ENCODE measurements around the gene PHB1. TPM values are rescaled to one million over a fixed set of nuclear protein-coding genes. Genes with fewer than 3 reads are reported as not detected.
A peak's percentile ranks its signal among the peaks of the same experiment; 100 is the strongest.

The PHB1 gene
- 173 TPM for polyA plus RNA-seq (2013, experiment 1 of 2)
- 149 TPM for polyA plus RNA-seq (2013, experiment 2 of 2)

- Histone ChIP-seq H3K9ac (ENCODE audit: low read depth, low read length) (peak within 1 kb of the TSS; percentile 76), H3K27me3 (ENCODE audit: insufficient read depth, low read length) (no peaks in the 10 kb centered on the region), H3K4me1 (ENCODE audit: insufficient read depth, low read length) (peaks cover 5% of the 10 kb centered on the region; the same call in 1 of the 2 replicates), H3K27ac (ENCODE audit: low read depth, low read length) (no peak within 1 kb of the TSS), H3K36me3 (ENCODE audit: insufficient read depth, low read length) (peaks cover 34% of the 10 kb centered on the region), H3K9me3 (ENCODE audit: insufficient read depth, low read depth, low read length) (no peaks in the 10 kb centered on the region), H3K4me3 (ENCODE audit: low read length) (peak within 1 kb of the TSS; percentile 85)
- WGBS: under 1% methylated on average over 29 of the region's 30 CpGs
Measured at GRCh38 chr17:49414622-49415350, at the start of gene PHB1. PHB1 (minus strand) TSS chr17:49414882; CDS start chr17:49413264, 1,618 bp downstream.

DNA sequence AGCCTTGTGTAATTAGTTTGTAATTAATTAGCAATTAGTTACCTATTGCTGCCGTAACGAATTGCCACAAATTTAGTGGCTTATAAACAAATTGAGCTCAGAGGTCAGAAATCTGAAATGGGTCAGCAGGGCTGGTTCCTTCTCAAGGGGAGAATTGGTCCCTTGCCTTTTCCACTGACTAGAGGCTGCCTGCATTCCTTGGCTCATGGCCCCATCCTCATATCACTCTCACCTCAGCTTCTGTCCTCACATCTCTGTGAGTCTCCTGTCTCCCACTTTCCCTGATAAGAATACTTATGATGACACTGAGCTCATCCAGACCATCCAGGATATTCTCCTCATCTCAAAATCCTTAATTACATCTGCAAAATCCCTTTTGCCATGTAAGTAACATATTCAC is 49.4 kb upstream of the PHB1 start:
- H3K9me3 ChIP-seq (ENCODE audit: insufficient read depth, low read depth, low read length): 0 out of 2 replicates have a peak, but pooled peaks cover 7% of the 10 kb centered on the region
- no peaks in the 10 kb centered on the region for H3K36me3 ChIP-seq (ENCODE audit: insufficient read depth, low read length)
- WGBS: 73% methylated on average over 2 of the region's 2 CpGs
- peaks cover 3% of the 10 kb centered on the region; the same call in 1 of the 2 replicates for H3K4me1 ChIP-seq (ENCODE audit: insufficient read depth, low read length)
- H3K27ac ChIP-seq (ENCODE audit: low read depth, low read length): no peak overlapping the region
- H3K9ac ChIP-seq (ENCODE audit: low read depth, low read length): no peak overlapping the region
- peaks cover 9% of the 10 kb centered on the region for H3K27me3 ChIP-seq (ENCODE audit: insufficient read depth, low read length)
- H3K4me3 ChIP-seq (ENCODE audit: low read length): no peak overlapping the region

- Histone ChIP-seq H3K27me3 (ENCODE audit: insufficient read depth, low read length) (no peaks in the 10 kb centered on the region), H3K4me3 (ENCODE audit: low read length) (no peak overlapping the region), H3K36me3 (ENCODE audit: insufficient read depth, low read length) (no peaks in the 10 kb centered on the region), H3K27ac (ENCODE audit: low read depth, low read length) (no peak overlapping the region), H3K9ac (ENCODE audit: low read depth, low read length) (no peak overlapping the region), H3K4me1 (ENCODE audit: insufficient read depth, low read length) (peaks cover 3% of the 10 kb centered on the region; the same call in 1 of the 2 replicates), H3K9me3 (ENCODE audit: insufficient read depth, low read depth, low read length) (0 out of 2 replicates have a peak, but pooled peaks cover 7% of the 10 kb centered on the region)
- WGBS: 86% methylated on average over 2 of the region's 2 CpGs
Measured at GRCh38 chr17:49461580-49461979, 46.9 kb upstream of the PHB1 start.

- Histone ChIP-seq H3K4me3 (ENCODE audit: low read length) (no peak overlapping the region), H3K27ac (ENCODE audit: low read depth, low read length) (no peak overlapping the region), H3K9ac (ENCODE audit: low read depth, low read length) (no peak overlapping the region), H3K36me3 (ENCODE audit: insufficient read depth, low read length) (no peaks in the 10 kb centered on the region), H3K9me3 (ENCODE audit: insufficient read depth, low read depth, low read length) (0 out of 2 replicates have a peak, but pooled peaks cover 7% of the 10 kb centered on the region), H3K4me1 (ENCODE audit: insufficient read depth, low read length) (peaks cover 8% of the 10 kb centered on the region), H3K27me3 (ENCODE audit: insufficient read depth, low read length) (no peaks in the 10 kb centered on the region)
- WGBS: 85% methylated on average over 7 of the region's 7 CpGs
Measured at GRCh38 chr17:49460401-49460800, 45.7 kb upstream of the PHB1 start.

GRCh38 chr17:49459401-49459984 is 44.8 kb upstream of the PHB1 start:
- Histone ChIP-seq H3K4me1 (ENCODE audit: insufficient read depth, low read length) (peaks cover 17% of the 10 kb centered on the region), H3K27me3 (ENCODE audit: insufficient read depth, low read length) (no peaks in the 10 kb centered on the region), H3K9me3 (ENCODE audit: insufficient read depth, low read depth, low read length) (0 out of 2 replicates have a peak, but pooled peaks cover 7% of the 10 kb centered on the region), H3K4me3 (ENCODE audit: low read length) (no peak overlapping the region), H3K9ac (ENCODE audit: low read depth, low read length) (no peak overlapping the region), H3K27ac (ENCODE audit: low read depth, low read length) (no peak overlapping the region), H3K36me3 (ENCODE audit: insufficient read depth, low read length) (no peaks in the 10 kb centered on the region)
- 29% methylated on average over 7 of the region's 7 CpGs for WGBS

DNA sequence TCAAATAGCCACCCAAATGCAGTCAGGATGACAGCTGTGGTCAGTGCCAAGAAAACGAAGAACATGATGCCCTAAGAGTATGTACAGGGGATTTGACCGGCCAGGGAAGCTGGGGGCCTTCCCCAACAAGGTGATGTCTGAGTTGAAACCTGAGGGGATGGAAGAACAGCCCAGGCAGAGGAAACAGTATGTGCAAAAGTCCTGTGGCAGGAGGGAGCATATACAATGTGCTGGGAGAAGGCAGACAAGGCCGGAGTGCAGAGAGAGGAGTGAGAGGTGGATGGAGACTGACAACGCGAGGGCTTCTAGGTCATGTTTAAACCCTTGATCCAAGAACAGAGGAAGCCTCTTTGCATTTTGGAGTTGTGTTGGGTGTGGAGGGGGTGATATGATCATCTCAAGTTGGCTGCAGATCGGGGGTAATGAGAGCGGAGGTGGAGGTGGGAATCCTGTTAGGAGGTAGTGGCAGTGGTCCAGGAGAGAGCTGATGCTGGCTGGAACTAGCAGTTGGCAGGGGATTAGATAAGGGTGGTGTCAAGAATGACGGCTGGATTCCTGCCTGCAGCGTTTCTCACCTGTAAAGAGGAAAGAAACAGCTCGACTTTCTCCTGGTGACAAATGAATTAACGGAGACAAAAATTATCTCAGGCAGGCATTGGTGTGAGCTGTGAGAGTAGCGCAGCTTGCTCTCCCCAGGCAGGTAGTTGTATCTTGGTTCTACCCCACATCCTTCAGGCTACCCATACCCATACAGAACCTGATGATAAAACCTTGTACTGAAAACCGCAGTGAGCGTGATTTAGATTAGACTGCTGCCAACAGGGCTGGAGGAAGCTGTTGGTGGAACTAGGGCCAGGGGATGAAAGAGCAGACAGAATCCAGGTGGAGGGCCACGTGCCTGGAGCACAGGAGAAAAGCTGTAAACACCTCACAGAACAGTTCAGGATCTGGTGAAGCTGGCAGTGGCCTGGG is 43.2 kb upstream of the PHB1 start:
- WGBS: 86% methylated on average over 15 of the region's 15 CpGs
- peaks cover 24% of the 10 kb centered on the region for H3K4me1 ChIP-seq (ENCODE audit: insufficient read depth, low read length)
- no peaks in the 10 kb centered on the region for H3K9me3 ChIP-seq (ENCODE audit: insufficient read depth, low read depth, low read length)
- no peak overlapping the region for H3K27ac ChIP-seq (ENCODE audit: low read depth, low read length)
- H3K27me3 ChIP-seq (ENCODE audit: insufficient read depth, low read length): no peaks in the 10 kb centered on the region
- no peaks in the 10 kb centered on the region for H3K36me3 ChIP-seq (ENCODE audit: insufficient read depth, low read length)
- H3K4me3 ChIP-seq (ENCODE audit: low read length): no peak overlapping the region
- no peak overlapping the region for H3K9ac ChIP-seq (ENCODE audit: low read depth, low read length)

GRCh38 chr17:49456183-49456965 is 41.7 kb upstream of the PHB1 start:
- H3K27me3 ChIP-seq (ENCODE audit: insufficient read depth, low read length): no peaks in the 10 kb centered on the region
- WGBS: 68% methylated on average over 5 of the region's 5 CpGs
- peaks cover 24% of the 10 kb centered on the region for H3K4me1 ChIP-seq (ENCODE audit: insufficient read depth, low read length)

DNA sequence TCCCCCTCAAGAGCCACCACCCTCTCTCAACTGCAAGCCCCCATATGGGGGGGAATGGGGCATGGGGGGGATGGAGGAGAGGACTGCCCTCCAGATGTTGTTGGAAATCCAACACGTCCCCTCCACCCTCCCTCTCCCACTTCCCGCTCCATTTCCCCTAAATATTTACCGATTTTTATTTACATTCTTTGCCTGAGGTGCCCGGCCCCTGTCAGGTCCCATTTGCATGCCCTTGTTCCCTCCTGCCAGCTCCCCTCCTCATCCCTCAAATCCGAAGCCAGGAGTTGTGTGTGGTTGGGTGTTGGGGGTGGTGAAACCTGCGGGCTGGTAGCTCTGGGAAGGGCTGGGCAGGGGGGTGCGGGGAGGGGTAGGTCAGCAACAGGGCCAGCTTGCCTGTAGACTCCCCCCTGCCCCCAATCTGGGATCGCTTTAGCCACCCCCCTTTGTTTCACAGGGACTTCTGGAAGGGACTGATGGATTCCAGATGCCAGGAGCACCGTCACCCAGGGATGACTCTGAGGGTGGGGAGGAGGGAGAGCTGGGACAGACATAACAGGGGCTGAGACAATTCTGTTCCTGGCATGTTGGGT is 40.7 kb upstream of the PHB1 start:
- 54% methylated on average over 6 of the region's 9 CpGs for WGBS
- no peaks in the 10 kb centered on the region for H3K27me3 ChIP-seq (ENCODE audit: insufficient read depth, low read length)

More at GRCh38 chr17:49456183-49456965, 41.7 kb upstream of the PHB1 start:
- no peaks in the 10 kb centered on the region for H3K36me3 ChIP-seq (ENCODE audit: insufficient read depth, low read length)
- no peak overlapping the region for H3K4me3 ChIP-seq (ENCODE audit: low read length)
- no peaks in the 10 kb centered on the region for H3K9me3 ChIP-seq (ENCODE audit: insufficient read depth, low read depth, low read length)
- H3K9ac ChIP-seq (ENCODE audit: low read depth, low read length): no peak overlapping the region
- H3K27ac ChIP-seq (ENCODE audit: low read depth, low read length): no peak overlapping the region

GRCh38 chr17:49454050-49454449 is 39.4 kb upstream of the PHB1 start:
- no peaks in the 10 kb centered on the region for H3K36me3 ChIP-seq (ENCODE audit: insufficient read depth, low read length)
- H3K9me3 ChIP-seq (ENCODE audit: insufficient read depth, low read depth, low read length): no peaks in the 10 kb centered on the region
- H3K9ac ChIP-seq (ENCODE audit: low read depth, low read length): no peak overlapping the region
- H3K27me3 ChIP-seq (ENCODE audit: insufficient read depth, low read length): no peaks in the 10 kb centered on the region
- H3K4me1 ChIP-seq (ENCODE audit: insufficient read depth, low read length): peaks cover 21% of the 10 kb centered on the region
- H3K4me3 ChIP-seq (ENCODE audit: low read length): no peak overlapping the region
- 78% methylated on average over 5 of the region's 5 CpGs for WGBS
- H3K27ac ChIP-seq (ENCODE audit: low read depth, low read length): no peak overlapping the region

More for the DNA sequence above, 40.7 kb upstream of the PHB1 start:
- Histone ChIP-seq H3K36me3 (ENCODE audit: insufficient read depth, low read length) (no peaks in the 10 kb centered on the region), H3K4me1 (ENCODE audit: insufficient read depth, low read length) (peaks cover 24% of the 10 kb centered on the region), H3K9me3 (ENCODE audit: insufficient read depth, low read depth, low read length) (no peaks in the 10 kb centered on the region), H3K9ac (ENCODE audit: low read depth, low read length) (no peak overlapping the region), H3K27ac (ENCODE audit: low read depth, low read length) (no peak overlapping the region), H3K4me3 (ENCODE audit: low read length) (no peak overlapping the region)

GRCh38 chr17:49452661-49453060 is 38.0 kb upstream of the PHB1 start:
- Histone ChIP-seq H3K27me3 (ENCODE audit: insufficient read depth, low read length) (no peaks in the 10 kb centered on the region), H3K9ac (ENCODE audit: low read depth, low read length) (no peak overlapping the region), H3K4me1 (ENCODE audit: insufficient read depth, low read length) (peaks cover 21% of the 10 kb centered on the region), H3K4me3 (ENCODE audit: low read length) (no peak overlapping the region), H3K36me3 (ENCODE audit: insufficient read depth, low read length) (no peaks in the 10 kb centered on the region), H3K27ac (ENCODE audit: low read depth, low read length) (no peak overlapping the region), H3K9me3 (ENCODE audit: insufficient read depth, low read depth, low read length) (no peaks in the 10 kb centered on the region)
- WGBS: 92% methylated on average over 5 of the region's 5 CpGs
